AG09309 (cell line): ENCODE measurements around the gene KATNIP.

Source experiments
- DNase-seq: peaks from one replicate; pipeline ENCODE4 v3.0.0-alpha.2; 2010; ENCODE audit warnings: low read depth
- H3K4me3 ChIP-seq: 2 replicates; pipeline ENCODE4 v1.5.1; 2011; ENCODE audit warnings: mild to moderate bottlenecking, low read depth, low read length, moderate library complexity; ENCODE audit not compliant: control insufficient read depth
- TF ChIP-seq, protein P1 (sequence below): IDR thresholded peaks from 2 replicates; pipeline ENCODE4 v1.5.1; 2011; ENCODE audit warnings: mild to moderate bottlenecking, low read depth, low read length, inconsistent platforms; ENCODE audit not compliant: insufficient read depth, control insufficient read depth; ENCODE audit errors: missing control alignments

Gene KATNIP

GRCh38 chr16:27547134-27547533, 2.8 kb upstream of the KATNIP start:
- peak; percentile 27 for DNase-seq
- no peak overlapping the region for H3K4me3 ChIP-seq
- TF ChIP-seq, protein P1, sequence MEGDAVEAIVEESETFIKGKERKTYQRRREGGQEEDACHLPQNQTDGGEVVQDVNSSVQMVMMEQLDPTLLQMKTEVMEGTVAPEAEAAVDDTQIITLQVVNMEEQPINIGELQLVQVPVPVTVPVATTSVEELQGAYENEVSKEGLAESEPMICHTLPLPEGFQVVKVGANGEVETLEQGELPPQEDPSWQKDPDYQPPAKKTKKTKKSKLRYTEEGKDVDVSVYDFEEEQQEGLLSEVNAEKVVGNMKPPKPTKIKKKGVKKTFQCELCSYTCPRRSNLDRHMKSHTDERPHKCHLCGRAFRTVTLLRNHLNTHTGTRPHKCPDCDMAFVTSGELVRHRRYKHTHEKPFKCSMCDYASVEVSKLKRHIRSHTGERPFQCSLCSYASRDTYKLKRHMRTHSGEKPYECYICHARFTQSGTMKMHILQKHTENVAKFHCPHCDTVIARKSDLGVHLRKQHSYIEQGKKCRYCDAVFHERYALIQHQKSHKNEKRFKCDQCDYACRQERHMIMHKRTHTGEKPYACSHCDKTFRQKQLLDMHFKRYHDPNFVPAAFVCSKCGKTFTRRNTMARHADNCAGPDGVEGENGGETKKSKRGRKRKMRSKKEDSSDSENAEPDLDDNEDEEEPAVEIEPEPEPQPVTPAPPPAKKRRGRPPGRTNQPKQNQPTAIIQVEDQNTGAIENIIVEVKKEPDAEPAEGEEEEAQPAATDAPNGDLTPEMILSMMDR = no peak

- DNase-seq = no peak
- no peak overlapping the region for H3K4me3 ChIP-seq
- TF ChIP-seq, protein P1 = no peak
These were observed 2.1 kb upstream of the KATNIP start for GRCh38 chr16:27547851-27548250.

DNA sequence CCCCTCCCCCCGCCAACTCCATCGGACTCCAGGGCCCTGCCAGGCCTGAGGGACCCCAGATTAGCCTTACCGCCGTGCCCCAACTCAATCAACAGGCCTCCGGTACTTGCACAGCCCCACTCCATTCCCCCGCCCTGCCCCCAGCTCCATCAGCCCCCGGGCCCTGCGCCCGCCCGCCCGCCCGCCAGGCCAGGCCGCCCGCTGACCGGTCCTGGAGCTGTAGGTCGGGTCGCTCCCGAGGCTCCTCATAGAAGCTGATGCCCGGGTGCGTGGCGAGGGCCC, 539 bp upstream of the KATNIP start:
- H3K4me3 ChIP-seq = peak overlapping the region; percentile 89
- TF ChIP-seq, protein P1 = no peak
- no peak for DNase-seq

DNA sequence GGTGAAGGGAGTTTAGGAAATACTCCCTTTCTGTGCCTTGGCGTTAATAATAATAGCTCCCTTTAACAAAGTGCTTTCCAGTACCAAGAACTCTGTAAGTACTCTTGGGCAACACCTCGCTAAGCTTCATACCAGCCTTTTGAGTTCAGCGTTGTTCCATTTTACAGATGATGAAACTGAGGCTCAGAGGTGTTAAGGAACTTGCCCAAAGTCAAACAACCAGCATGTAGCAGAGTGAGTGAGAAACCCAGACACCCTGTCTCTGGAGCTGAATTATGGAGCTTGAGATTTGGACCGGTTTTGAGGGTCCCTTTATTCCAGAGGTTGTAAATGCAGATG, 607 bp downstream of the KATNIP start:
- peak overlapping the region; percentile 89 for H3K4me3 ChIP-seq
- DNase-seq = no peak
- TF ChIP-seq, protein P1 = no peak

- TF ChIP-seq, protein P1 = no peak
- no peak overlapping the region; the same call in 1 of the 2 replicates for H3K4me3 ChIP-seq
- DNase-seq = no peak
These were observed 1.1 kb downstream of the KATNIP start for GRCh38 chr16:27551036-27551435.

DNA sequence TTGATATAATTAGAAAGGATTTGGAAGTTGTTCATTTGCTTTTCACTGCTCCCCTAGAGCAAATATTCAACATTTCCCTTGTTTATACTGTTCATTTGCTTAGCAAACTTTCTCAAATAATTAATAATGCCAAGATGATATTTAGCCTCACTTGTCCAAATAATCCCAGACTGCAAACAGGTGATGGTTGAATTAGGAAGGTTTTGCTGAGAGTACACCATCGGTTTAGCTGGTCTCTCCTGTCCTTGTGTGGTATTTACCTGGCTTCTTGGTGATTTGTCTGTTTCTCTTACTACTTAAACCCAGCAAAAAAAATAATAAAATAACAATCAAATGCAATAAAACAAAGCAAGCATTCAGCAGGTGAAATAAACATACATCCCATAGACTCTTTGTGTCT, 6.5 kb downstream of the KATNIP start:
- no peak for DNase-seq
- TF ChIP-seq, protein P1 = no peak
- H3K4me3 ChIP-seq = no peak overlapping the region

GRCh38 chr16:27558434-27558833, 8.5 kb downstream of the KATNIP start:
- no peak overlapping the region for H3K4me3 ChIP-seq
- TF ChIP-seq, protein P1 = no peak

More at GRCh38 chr16:27558434-27558833, 8.5 kb downstream of the KATNIP start:
- DNase-seq = no peak
